HG03575 (cell line): ENCODE data around the gene AREL1.

Experiments
- ATAC-seq: cut with Tn5 transposase; IDR thresholded peaks from one replicate; pipeline ENCODE4 v1.9.1; 2021; ENCODE audit not compliant: unreplicated experiment, insufficient number of reproducible peaks, low FRiP score; ENCODE audit errors: extremely low read depth

The AREL1 gene

DNA sequence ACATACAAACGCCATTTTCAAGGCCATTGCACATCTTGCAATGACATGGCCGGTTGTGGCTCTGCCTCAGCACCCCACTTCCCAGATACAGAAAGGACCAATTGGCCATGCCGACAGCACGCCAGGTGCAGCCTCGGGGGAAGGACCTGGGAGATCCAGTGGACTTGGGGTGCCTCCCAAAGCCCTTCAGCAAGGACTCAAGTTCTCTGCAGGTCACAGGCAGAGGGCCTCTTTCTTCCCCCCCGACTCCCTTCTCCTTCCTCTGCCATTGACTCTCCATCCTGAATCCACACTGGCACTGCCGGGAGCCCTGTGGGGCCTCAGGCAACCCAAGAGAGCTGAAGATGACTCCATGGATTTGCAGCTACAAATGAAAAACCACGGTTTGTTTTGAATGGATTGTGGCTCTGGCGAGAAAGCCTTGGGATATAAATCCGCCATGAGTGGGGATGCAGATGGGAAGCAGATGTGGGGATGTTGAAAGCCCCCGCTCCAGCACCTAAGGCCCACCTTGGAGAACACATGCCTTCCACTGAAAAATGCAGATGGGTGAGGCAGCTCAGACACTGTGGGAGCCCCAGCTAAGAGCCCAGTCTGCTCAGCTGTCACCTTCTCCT lies 65.7 kb downstream of the AREL1 start:
- ATAC-seq = no peak

DNA sequence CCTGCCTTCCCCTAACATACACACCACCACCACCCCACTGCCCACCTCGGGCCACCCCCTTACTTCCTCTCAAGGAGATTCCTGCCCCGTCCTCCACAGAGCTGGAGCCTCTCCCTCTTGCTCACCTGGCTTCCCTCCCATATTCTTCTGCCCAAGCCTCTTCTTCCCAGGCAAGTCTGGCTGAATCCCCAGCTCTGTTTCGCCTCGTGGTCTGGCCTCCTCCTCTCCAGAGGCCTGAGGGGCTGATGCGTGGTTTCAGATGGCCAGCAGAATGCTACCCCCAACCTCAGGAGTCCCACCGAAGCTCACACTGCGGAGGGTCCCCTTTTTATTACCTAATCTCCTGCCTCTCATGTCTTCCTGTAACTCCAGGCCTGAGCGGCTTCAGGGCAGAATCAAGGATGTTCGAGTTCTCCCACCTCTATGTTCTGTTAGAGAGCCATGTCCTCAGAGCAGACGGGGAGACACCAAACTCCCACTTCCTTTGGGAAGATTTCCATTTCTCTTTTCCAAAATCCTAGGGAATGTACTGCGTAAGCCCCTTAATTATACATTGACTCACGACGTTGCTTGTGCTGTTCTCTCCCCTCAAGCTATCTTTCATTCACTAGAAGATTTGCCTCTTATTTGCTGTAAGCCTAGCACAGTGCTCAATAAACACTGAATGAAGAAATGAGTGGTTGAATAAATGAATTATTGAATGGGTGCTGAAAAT lies 67.0 kb downstream of the AREL1 start:
- ATAC-seq = no peak

DNA sequence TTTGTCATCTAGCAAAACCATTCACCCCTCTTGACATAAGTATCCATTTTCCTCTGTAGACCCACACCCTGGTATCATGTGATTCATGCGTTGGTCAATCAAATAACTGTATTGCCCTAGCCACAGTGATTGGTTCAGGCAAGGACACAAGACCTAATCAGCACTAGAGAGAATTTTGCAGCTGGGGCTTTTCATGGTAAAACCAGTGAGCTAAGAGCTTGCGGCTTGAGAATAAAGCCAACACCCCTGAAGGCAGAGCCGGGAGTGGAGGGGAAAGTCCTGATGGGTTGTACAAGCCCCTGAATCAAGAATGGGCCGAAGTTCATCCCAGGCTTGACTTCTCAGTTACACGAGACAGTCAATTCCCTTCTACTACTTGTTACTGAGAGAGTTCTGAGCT lies 67.6 kb downstream of the AREL1 start:
- ATAC-seq = no peak

DNA sequence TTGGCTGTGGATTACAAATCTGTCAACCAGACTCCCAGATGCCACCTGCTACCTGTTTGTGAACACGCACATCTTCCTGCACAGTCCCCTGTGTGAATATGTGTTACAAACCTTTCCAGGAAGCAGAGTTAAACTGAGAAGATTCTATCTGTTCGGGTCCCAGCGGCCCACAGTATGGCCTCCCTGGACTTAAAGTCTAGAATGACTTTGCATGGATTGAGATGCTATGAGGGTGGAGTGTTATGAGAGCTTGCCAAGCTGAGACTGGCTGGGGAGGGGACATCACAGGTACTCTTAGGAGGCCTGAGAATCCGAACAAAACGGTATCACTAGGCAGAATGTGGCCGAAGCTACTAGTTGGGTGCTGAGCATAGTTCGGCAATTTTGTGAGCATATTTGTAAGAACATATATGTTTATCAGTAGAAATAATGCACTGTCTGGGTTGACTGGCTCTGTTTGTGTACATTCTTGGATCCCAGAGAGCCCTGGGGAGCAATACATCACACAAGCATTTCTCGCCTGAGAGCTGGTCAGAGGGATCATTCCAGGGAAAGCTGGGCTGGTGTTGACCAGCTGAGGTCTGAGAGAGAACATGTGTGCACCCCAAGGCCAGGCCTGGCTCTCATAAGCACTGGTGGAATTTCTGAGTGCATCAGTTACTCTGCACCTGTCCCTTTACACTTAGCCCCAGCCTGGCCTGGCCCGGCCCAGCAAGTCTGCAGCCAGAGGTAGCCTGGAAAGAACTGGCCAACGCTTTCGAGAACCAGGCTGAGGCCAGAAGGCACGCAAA lies 71.1 kb downstream of the AREL1 start:
- ATAC-seq = no peak

DNA sequence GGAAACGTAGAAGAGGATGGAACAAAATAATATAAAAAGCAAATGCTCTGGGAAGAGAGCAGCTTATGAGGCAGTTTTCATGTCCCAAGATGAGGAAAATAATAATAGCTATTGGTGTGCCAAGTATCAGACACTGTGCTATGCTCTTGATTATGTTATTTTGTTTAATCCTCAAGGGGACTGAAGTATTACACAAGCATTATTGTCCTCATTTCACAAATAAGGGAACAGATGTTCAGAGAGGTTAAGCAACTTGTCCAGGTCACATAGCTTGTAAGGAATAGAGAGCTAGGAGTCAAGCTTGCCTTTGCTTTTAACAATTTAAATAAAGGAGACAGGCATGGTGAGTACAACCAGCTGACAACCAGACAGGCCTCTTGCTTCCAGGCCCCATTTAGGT lies 73.9 kb downstream of the AREL1 start:
- ATAC-seq = no peak

DNA sequence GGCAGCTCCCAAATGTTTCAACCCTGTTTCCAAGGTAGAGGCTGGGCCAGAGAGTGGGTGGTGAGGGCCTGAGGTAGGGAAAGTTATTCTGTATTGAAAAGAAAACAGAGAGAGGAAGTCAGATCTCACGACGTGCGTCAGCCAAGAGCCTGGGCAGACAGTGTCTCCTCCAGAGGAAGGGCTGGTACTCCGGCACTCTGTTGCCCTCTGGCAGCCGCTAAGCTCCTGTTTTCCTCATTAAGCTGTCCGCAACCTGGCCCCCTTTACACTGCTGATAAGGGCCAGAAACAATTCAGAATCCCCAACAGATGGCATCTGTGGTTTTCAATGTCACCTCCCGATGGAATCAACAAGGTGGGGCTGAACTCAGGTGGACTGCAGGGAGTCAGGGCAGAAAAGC lies 74.8 kb downstream of the AREL1 start:
- ATAC-seq = no peak

DNA sequence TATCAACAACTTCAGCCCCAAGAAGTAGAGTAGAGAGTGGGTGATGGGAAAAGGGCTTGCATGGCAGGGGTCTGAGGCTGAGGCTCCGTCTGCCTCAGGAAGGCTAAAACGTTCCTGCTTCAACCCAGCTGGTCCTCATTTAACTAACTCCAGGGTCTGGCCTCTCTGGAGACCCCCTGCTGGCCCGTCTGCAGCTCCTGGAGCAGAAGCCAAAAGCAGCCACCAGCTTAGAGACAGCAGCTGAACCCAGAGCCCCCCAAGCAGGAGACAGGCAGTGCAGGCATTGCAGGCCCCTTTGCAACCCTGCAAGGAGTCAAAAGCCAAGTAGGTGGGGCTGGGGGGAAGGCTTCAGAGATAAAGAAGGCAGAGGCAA lies 75.7 kb downstream of the AREL1 start:
- ATAC-seq = no peak

DNA sequence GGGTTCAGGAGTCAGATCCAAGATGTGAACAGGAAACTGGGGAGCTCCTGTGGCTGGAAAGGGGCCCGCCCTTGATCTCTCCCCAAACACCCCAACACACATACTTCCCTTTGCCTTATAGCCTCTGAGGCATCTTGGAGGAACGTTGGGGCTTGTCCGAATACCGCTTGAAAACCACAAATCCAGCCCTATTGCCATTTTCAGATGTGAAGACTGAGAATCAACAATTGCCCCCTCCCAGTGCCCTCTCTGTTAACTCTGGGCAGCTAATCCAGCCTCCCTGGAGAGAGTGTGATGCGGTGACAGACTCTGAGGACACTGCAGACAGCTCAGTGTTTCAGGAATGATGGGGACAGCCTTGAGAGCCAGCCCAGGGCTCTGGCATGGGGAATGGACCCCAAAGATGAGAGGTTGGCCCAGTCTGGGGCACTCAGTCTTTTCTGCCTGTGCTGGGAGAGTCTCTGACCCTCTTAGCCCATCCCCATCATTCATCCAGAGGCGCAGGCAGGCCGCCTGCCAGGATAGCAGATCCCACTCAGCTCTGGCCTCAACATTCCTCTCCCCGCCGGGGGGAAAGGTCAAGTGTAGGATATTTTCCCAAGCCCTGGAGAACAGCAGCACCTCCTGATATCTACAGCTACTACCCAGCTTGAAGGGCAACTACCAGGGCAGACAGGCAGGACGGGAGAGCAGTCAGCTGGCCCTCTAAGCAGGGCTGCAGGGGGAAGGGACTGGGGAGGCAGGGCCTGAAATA lies 76.3 kb downstream of the AREL1 start:
- ATAC-seq = no peak

DNA sequence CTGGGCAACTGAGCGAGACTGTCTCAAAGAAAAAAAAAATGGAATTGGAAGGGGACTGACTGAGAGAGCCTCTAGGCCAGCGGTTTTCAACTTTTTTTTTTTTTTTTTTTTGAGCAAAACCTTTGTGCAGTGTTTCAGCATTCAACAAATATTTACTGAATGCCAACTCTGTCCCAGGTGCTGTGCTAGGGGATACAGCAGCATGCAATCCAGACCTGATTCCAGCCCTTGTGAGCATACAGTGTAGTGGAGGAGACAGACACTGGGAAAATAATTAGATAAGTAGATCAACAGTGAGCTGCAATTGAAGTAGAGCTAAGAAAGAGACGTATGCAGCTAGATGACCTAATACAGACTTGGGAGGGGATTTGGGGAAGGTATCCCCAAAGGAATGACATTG lies 77.0 kb downstream of the AREL1 start:
- ATAC-seq = no peak

DNA sequence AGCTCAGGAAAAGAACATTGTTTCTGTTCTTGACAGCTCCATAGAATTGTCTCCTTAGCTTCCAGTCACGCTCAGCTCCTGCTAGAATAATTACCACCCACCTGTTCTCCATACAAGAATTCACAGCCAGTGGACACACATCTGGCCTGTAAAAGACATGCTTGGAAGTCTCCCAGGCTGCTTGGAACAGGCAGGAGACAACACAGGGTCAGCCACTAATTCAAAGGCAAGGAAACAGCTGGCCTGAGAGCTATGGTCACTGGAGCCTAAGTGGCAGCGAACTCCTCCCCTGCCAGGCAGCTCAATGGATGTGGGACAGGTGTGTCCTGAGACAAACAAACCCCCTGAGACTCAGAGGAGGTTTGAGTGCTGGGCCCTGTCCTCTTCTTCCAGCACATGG lies 77.9 kb downstream of the AREL1 start:
- ATAC-seq = no peak

DNA sequence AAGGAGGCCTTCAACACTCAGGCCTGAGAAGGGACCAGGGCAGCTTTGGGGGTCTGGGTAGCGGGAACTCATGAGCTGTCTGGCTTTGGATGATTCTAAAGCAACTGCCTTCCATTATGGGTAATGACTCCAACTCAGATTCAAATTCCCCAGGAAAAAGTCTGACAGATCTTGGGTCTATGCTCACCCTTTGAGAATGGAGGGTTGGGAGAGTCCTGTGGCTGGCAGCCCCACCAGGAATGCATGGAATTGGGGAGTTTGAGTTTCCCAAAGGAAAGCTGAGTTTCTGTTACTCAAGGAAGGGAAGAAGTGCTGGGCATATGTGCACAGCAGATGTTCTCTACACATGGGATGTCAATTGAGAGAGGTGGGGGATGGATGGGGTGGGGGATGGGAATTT lies 78.4 kb downstream of the AREL1 start:
- ATAC-seq = no peak

DNA sequence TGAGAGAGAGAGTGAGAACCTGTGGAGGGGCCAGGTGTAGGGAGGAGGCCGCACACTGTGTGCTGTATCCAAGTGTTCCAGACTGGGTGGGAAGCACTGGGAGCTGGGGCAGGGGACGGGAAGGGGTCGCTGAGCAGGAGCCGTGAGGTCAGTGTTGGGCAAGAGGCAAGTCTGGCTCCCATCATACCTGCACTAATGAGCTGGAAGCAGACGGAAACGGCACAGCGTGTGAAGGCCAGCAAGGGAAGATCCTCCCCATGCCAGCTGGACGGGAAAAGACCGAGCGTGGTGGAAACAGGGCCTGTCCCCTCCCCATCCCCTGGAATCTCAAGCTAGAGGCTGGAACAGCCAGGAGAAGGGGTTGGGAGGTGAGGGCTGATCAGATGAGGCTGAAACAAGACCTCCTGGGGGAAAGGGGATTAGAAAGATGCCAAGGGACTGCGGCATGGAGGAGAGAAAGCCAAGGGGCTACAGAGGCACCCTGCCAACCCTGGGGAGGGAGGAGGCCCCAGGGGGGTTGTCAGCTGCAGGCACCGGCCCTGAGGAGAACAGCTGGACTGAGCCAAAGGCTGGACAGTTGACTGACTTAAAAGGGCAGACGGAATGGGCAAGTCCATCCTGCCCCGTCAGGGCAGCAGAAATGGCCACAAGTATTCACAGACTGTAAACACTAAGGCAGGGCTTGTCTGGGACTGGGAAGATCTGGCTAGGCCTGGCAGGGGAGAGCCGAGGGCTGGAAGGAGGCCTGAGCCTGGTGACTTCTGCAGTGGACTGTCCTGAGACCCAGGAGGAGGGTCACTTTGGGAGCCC lies 81.8 kb downstream of the AREL1 start:
- no peak for ATAC-seq

DNA sequence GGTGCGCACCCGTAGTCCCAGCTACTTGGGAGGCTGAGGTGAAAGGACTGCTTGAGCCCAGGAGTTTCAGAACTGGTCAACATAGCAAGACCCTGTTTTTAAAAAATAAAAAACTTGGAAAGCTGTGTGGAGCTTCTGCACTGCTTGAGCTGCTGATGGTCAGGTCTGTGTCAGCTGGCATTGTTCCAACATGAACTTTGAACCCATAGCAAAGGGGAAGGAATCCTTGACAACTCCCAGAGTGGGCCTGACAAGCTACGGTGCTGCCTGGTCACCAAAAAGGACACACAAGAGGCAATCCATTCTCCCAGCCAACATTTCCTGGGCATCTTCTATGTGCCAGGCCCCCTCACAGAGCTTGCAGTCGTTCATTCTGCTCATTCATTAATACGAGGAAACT lies 84.5 kb downstream of the AREL1 start:
- no peak for ATAC-seq

DNA sequence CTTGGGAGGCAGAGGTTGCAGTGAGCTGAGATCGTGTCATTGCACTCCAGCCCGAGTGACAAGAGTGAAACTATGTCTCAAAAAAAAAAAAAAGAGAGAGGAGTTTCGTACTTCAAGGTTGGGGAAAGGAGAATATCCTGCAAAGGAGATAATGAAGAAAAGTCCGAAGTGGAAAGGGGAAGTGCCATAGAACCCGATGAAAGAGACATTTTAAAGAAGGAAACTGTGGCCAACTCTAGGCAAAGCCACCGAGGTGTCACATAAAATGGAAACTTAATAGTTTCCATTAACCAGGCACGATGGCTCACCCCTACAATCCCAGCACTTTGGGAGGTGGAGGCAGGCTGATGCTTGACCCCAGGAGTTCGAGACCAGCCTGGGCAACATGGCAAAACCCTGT lies 85.8 kb downstream of the AREL1 start:
- ATAC-seq = no peak

DNA sequence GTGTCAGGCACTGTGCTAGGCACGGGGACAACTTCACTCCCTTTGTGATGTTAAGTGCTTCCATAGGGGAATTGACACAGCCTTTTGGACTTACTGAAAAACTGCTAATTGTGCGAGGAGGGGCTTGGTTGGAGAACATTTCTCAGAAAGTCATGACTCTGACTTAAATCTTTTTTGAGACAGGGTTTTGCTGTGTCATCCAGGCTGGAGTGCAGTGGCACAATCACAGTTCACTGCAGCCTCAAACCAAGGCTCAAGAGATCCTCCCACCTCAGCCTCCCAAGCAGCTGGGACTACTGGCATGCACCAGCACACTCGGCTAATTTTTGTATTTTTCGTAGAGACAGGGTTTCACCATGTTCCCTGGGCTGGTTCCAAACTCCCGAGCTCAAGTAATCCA lies 90.6 kb downstream of the AREL1 start:
- no peak for ATAC-seq

DNA sequence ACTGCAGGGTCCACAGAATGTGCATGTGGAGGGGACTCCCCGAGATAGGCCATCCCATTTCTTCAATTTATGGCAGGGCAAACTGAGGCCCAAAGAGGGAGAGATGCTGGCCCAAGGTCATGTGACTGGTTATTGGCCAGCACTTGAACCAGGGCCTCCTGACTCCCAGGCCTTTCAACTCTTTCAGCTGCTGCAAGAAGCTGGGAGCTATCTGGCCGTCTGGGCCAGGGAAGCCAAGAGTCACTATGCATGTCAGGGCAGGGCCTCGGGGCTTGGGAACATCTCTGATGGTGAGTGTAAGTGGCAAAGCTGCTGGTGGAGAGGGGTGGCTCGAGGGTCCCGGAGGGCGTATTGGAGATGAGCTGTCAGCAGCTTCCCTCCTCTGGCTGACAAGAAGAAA lies 91.3 kb downstream of the AREL1 start:
- ATAC-seq = no peak

DNA sequence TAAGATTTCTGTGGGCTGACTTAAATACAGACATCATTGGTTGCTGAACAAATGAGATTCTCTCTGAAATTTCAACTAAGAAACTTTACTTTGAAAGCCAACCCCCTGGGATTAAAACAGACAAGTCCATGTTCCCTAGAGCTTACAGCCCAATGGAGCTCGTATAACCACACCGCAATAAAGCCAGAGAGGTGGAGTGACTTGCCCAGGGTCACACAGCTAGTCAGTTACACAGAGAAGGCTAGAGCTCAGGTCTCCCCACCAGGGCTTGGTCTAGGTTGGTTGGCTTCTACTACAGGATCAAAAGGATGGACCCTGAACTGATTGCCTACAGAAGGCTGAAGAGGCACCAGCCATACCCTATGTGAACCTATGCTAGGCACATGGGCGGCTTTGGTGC lies 92.0 kb downstream of the AREL1 start:
- ATAC-seq = no peak

DNA sequence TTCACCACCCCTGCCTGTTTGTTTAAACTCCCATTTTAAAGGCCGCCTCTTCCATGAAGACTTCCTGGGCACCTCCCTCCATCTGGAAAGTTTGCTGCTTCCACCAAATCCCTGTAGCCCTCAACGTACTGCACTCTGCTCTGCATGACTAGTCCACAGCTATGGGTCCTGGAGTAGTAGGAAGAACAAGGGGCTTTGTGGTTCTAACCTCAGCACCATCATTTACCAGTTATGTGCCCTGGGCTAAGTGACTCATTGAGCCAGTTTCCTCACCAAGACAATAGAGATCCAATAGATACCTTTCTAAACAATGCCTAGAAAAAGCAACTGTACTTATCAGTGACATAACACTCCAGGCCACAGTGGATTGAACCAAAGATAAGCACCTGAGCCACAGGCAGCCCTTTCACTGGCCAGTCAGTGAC lies 92.4 kb downstream of the AREL1 start:
- no peak for ATAC-seq

DNA sequence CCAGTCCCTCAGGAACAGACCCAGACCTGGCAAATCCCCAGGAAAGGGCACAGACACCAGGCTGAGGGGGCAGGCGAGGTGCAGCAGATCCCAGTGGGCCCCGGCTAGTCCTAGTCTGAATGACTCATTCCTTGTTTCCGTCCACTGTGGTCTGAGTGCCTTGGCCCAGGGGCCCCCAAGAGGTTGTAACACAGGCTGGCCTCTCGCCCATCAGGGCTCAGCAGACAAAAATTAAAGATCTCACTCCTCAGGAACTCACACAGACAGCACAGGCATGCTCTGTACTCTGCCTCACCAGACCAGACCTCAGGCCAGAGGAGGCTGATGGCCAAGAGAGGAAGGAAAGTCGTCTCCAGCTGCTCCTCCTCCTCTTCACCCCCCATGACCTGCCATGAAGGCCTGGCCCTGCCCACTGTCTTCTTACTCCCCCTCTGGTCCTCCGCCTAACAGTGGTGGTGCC lies 93.2 kb downstream of the AREL1 start:
- ATAC-seq = no peak
